ENCODE measurements around the gene GEN1.

GEN1 gene

GRCh38 chr2:17795309-17795708 is 41.4 kb downstream of the GEN1 start:
- no peak for DNase-seq (ENCODE audit: low read depth)

DNA sequence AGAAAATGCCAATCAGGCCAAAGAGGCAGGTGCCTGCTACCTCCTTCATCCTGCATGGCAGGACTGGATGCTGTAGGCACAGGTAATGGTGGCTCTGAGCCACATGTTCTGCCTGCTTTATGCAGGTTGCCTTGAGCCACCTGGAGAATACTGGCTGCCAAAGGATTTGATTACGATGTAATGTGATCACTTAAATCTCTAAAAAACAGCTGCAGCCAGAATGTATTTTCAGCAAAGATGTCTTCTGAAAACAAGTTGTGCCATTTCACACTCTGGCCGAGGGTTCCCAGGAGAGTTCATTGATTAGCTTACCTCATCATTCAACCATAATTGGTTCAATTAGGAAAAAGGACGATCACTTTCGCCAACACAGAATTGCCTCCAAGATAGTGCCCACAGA is 44.4 kb downstream of the GEN1 start:
- DNase-seq (ENCODE audit: low read depth): no peak

DNA sequence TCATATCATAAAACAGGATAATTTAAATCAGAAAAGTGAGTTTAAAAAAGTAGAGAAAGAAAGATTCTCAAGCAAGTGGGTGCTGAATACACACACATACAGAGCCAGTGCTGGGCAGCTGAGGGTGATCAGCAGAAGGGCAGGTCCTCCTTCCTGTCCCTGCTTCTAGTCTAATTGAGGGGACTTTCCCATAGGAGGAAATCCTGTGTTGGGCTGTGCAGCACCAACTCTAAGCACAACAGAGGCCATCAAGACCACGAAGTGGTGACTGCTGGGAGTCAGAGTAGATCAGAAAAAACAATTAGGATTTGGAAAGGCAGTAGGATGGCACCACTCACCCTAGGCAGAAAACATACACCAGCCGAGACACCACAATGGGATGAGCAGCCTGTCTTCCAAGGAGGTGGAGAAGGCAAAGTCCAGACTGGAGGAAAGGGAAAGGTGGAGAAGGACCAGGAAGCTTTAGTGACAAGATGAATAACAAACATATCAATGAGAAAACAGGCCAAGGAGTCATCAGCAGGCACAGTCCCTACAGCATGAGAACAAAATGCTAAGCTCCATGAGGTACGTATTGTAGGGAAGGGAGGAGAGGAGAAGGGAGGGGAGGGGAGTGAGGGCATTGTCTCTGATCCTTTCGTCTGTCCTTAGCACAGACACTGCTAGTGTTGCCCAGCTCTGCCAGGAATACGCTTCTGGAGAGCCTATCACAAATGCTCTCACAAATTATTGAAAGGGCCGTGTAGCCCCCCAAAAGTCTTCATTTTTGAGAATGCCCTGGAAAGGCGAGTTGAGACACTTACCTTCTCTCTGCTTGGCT is 45.6 kb downstream of the GEN1 start:
- DNase-seq (ENCODE audit: low read depth): no peak

DNA sequence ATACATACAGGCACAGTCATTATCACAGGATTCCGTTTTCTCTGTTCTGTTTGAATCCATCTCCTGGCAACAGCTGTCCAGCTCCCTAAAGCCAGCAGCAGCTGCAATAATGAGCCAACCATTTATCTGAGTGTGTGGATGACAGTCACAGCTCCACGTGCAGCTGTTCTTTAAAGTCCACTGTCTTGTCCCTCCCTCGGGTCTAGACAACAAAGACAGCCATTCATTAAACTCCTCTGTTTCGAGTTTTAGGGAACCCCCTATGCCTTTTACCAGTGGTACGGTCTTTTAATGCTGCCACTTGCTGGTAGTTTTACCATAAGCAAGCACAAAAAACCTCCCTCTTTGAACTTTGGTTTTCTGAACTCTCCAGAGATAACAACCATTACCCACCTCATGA is 46.3 kb downstream of the GEN1 start:
- no peak for DNase-seq (ENCODE audit: low read depth)

DNA sequence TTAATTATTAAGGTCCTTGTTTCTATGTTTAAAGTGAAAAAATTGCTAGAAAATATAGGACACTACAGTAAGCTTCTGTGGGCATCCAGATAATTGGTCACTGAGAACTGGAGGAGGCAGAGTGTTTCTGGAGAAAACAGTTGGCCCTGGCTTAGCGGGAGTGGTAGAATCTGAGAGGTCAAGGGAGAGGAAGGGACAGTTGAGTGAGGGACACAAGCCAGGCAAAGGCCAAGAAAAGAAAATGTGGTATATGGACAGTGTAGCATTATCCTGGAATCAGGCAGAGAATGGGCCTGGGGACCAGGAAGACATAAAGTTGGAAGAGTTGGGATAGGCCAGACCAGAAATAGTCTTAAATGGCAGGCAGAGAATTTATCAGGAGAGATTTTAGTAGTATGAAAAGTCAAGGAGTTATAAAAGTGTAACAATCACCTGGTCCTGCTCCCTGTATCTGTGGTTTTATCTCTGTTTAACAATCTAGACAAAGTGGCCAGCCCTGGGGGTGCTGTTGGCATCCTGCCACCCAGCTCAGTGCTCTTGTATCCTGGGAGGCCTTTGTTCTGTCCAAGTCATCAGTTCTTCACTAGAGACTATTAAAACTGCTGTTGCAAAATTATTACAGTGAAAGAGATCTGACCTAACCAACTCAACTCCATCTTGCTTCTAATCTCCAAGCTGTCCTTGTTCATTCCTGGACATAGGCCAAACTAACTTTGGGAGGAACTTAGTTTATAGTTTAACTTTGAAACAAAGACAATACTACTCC is 46.9 kb downstream of the GEN1 start:
- no peak for DNase-seq (ENCODE audit: low read depth)

DNA sequence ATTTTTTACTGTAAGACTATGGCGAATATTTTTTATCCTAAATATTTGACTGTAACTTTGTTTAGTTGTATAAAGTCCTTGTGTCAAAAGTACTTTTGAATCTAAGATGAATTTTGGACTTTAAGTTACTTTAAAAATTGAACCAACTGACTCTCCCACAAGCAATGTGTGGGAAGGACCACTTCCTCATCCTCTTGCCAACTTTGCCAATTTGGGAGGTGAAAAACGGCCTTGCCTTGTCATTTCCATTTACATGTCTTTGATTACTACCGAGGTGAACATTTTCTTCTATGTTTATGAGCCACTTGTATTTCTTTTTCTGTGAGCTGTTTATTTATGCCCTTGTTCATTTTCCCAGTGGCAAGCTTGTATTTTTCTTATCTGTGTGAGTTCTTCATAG is 49.6 kb downstream of the GEN1 start:
- no peak for DNase-seq (ENCODE audit: low read depth)

DNA sequence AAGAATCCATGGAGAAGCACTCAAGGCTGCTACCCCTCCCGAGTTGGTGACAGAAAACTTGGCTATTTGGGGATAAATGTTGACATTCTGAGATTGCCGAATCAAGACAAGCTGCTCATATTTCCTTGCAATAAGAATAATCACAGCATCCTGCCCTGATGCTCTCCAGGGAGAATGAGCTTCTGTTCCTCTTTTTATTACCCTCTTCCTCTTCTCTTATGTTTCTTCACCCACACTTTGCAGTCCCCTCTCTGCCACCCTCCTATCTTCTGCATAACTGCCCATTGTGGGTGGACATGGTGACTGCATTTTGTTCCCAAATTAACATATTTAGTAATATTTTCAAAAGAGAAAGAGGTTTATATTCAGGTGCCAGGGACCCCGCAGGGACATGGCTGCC is 50.4 kb downstream of the GEN1 start:
- DNase-seq (ENCODE audit: low read depth): no peak

- DNase-seq (ENCODE audit: low read depth): no peak
Measured at GRCh38 chr2:17805166-17805565, 51.2 kb downstream of the GEN1 start.

DNA sequence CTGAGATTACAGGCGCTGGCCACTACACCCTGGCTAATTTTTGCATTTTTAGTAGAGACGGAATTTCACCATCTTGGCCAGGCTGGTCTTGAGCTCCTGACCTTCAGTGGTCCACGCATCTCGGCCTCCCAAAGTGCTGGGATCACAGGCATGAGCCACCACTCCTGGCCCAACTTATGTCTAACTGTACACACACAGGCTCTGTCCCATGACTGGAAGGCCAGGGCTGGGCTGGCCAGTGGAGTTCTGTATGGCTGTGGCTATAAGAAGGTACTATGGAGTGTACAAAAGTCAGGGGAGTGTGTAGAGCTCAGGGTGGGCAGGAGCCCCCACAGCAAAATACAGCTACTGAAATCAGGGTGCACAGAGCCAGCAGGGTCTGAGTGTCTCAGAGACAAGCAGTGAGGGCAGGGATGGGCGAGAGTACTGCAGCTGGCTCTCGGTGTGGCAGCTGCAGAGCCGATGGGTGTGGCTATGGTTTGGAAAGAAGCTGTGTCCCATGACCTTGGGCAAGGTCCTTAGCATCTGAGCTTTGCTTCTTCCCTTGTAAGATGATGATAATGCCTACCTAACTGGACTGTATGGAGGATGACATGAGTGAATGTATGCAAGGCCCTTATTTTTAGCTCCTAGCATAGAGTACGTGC is 51.9 kb downstream of the GEN1 start:
- DNase-seq (ENCODE audit: low read depth): no peak

DNA sequence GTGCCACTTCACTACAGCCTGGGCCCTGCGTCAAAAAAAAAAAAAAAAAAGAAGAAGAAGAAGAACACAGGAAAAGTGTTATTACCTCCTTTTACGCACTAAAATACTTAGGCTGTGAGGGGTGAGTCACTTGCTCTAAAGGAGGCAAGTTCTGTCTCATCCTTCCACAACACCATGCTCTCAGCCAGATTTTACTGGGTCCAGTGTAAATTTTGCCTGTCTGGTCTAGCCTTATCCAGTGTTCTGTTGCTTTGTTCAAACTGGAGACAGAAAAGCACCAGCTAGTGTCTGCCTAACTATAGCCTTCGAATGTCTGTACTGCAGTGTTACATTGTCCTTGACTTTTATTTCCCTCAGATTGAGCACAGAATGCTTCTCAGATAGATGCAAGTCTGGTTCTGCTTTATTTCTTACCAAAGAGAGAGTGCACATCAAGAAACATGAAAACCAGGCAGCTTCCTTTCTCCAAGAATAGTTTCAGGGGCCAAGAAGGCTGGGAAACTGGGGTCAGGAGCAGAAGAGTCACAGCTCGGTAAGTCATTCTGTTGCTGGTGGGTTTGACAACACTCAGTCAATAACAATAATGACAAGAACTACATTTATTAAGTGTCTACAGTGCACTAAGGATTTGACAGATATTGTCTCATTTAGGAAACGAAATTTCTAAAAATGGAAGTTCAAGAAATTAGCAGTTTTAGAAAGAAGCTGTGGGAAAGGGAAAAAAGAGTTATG is 59.2 kb downstream of the GEN1 start:
- DNase-seq (ENCODE audit: low read depth): no peak

DNA sequence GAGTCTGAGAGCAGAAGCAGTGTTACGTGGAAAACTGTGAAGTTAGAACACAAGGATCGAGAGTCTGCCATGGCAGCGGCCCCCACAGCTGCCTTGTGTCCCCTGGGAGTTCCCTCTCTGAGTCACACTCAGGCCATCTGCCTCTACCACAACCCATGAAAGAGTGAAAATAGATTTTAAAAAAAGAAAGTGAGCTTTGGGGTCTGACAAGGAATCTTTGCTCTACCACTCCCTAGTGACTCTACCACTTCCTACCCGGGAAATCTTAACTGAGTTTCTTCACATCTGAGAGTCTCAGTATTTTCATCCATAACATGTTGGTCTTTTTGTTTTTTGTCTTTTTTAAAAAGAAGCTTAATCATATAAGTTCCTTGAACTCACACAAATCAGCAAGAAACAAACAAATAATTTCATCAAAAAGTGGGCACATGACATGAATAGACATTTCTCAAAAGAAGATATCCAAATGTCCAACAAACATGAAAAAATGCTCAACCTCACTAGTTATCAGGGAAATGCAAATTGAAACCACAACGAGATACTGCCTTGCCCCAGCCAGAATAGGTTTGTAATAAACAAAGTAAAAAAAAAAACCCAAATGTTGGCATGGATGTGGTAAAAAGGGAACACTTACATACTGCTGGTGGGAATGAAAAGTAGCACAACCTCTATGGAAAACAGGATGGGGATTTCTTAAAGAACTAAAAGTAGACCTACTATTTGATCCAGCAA is 60.0 kb downstream of the GEN1 start:
- DNase-seq (ENCODE audit: low read depth): no peak

GRCh38 chr2:17814601-17815000 is 60.7 kb downstream of the GEN1 start:
- DNase-seq (ENCODE audit: low read depth): no peak

- no peak for DNase-seq (ENCODE audit: low read depth)
Measured at GRCh38 chr2:17815468-17816184, 61.7 kb downstream of the GEN1 start.

DNA sequence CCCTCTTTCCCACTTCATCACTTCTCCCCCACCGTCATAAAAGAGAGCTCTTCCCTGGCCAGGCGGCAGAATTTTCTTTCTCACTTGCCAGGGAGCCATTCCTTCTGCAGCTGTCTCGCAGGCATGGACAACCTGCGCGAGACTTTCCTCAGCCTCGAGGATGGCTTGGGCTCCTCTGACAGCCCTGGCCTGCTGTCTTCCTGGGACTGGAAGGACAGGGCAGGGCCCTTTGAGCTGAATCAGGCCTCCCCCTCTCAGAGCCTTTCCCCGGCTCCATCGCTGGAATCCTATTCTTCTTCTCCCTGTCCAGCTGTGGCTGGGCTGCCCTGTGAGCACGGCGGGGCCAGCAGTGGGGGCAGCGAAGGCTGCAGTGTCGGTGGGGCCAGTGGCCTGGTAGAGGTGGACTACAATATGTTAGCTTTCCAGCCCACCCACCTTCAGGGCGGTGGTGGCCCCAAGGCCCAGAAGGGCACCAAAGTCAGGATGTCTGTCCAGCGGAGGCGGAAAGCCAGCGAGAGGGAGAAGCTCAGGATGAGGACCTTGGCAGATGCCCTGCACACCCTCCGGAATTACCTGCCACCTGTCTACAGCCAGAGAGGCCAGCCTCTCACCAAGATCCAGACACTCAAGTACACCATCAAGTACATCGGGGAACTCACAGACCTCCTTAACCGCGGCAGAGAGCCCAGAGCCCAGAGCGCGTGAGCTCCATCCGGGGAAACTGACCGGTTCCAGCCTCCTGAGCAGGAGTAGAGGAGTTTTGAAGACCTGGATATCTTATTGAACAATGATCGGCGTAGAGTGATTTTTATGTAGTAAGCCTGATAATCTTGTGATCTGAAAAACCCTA is 62.7 kb downstream of the GEN1 start, which contains the start of gene MSGN1:
TSS of gene MSGN1 (plus strand) at position 65 of the 850 bp plus-strand sequence. CDS start at position 124, 59 bp downstream.
- DNase-seq (ENCODE audit: low read depth): no peak

DNA sequence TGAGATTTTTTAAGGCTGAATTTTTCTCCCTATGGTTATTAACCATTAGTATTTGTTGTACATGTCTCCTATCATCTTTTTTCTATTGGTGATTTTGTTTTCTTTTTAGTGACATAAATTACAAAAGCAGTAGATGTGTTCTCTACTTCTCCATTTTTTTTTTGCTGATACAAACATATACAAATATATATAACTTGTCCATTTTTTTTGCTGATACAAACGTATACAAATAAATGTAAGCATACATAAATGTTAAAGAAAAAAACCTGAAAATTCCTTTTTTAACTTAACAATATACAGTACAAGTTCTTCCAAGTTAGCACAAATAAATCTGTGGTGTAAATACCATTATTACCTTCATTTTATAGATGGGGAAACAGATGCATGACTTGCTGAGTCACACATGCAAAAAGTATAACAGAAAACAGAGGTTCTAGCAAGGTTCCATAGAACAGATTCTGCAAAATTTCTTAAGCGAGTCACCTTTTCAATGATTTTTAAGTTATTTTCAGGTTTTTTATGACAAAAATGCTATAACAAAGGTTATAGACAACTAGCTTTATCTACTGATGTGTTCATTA is 64.4 kb downstream of the GEN1 start:
- no peak for DNase-seq (ENCODE audit: low read depth)

DNA sequence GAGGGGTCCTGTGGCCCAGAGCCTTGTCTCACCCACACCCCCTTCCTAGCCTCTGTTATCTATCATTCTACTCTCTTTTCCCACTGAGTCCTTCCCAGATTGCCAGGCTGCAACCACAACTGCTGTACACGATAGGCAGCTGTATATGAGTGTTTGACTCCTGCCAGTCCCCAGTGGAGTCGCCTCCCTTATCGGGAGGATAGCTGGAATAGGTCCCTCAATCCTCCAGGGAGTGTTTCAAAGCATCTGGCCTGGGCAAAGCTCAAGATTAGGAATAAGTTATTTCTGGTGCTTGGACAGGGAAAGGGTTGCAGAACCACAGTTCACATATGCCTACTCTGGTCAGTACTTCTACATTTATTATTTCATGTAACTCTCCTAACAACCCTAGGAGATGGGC is 67.1 kb downstream of the GEN1 start:
- DNase-seq (ENCODE audit: low read depth): no peak

DNA sequence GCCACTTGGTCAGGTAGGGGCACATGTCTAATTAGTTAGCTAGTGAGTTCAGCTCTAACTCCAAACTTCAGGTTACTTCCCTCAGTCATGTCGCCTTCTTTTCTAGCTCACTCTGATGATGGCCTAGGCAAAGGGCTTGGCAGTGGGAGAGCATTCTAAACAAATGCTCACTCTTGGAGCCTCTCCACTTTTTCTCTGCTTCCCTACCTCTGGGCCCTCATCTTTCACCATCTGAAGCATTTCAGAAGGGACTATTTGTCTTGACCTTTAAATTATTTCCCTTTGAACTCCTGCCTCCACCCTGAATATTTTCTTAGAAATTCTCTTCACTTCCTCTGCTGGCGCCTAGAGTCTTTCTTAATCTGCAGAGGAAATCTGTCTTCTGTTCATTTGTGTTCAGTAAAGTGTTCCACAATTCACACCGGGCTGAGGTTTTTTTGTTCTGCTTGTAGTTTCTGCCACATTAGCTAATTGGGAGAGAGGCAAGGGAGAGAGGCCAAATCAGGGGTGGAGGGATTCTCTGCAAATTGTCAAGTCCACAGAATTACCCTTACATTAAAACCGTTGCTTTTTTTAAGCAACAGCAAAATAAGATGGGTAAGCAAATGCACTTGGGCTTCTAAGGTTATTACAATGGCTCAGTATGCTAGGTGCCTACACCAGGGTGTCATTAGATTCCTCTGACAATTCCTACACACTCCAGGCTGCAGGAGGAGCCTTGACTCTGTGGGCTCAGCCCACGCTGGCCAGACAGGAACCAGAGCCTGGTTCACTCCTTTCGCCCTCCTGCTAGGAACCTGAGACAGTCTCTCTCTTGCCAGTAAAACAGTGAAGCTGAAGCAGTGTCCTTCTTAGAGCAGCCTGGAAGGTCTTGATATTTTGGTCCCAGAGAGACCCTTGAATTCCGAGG is 67.9 kb downstream of the GEN1 start:
- no peak for DNase-seq (ENCODE audit: low read depth)

- DNase-seq (ENCODE audit: low read depth): no peak
Measured at GRCh38 chr2:17822445-17823117, 68.6 kb downstream of the GEN1 start.

Data from CMK (cell line).